K562 (cell line): Measurements from ENCODE around the gene KHSRP. TPM values are rescaled to one million over a fixed set of nuclear protein-coding genes. Genes with fewer than 3 reads are reported as not detected.

Experiments used
- ATF7 ChIP-seq: fragments of 450-650 bp; IDR thresholded peaks from 2 replicates; pipeline ENCODE4 v1.7.1; 2014; ENCODE audit warnings: mild to moderate bottlenecking, moderate library complexity
- ELF4 ChIP-seq: fragments of 450-650 bp; formaldehyde crosslinking; IDR thresholded peaks from 2 replicates; pipeline ENCODE4 v1.4.0; 2022; ENCODE audit warnings: missing genetic modification characterization
- FOXP1 ChIP-seq: sonication (generic); formaldehyde crosslinking; IDR thresholded peaks from 2 replicates; pipeline ENCODE4 v1.8.0; 2022; ENCODE audit warnings: mild to moderate bottlenecking, missing genetic modification reagents
- KAT7 ChIP-seq: sonication (generic); formaldehyde crosslinking; IDR thresholded peaks from 2 replicates; pipeline ENCODE4 v1.8.0; 2022; ENCODE audit warnings: missing genetic modification reagents, mild to moderate bottlenecking, borderline replicate concordance
- MYBL2 ChIP-seq, 2 experiments: fragments of 450-650 bp in 1 of 2; sonication (generic) in 1 of 2; formaldehyde crosslinking in 1 of 2; IDR thresholded peaks; 2 replicates each; pipeline versions ENCODE4 v1.6.1 to v1.8.1; 2017 to 2022; ENCODE audit warnings: borderline replicate concordance in 1 of 2, inconsistent platforms in 1 of 2, low read depth in 1 of 2, mild to moderate bottlenecking in 1 of 2, missing genetic modification reagents in 1 of 2, moderate library complexity in 1 of 2
- POLR3A ChIP-seq: IDR thresholded peaks from 2 replicates; pipeline ENCODE4 v1.6.1; 2011; ENCODE audit warnings: borderline replicate concordance, mild to moderate bottlenecking, moderate library complexity; ENCODE audit not compliant: insufficient read length, insufficient read depth; ENCODE audit errors: extremely low read depth
- RB1 ChIP-seq: fragments of 450-650 bp; IDR thresholded peaks from 2 replicates; pipeline ENCODE4 v1.6.1; 2017; ENCODE audit warnings: low read depth, mild to moderate bottlenecking
- ZSCAN32 ChIP-seq: fragments of 450-650 bp; formaldehyde crosslinking; IDR thresholded peaks from 2 replicates; pipeline ENCODE4 v1.4.0; 2020; ENCODE audit warnings: mild to moderate bottlenecking, moderate library complexity
- polyA plus RNA-seq, 8 experiments: library from polyadenylated mRNA; depleted of rRNA in 4 of 8; stranded (reverse) in 5 of 8; unstranded in 3 of 8; fragments of >200 nt; fragmentation: Nextera tagmentation in 2 of 8; fragmentation: Illumina TruSeq in 1 of 8; extraction: Ambion mirVana in 2 of 8; extraction: Trizol in 1 of 8; gene quantifications; 2 replicates each; pipeline versions ENCODE4 v1.2.1 to v1.2.3, GENCODE V29; 2011 to 2014; ENCODE audit warnings: inconsistent platforms in 1 of 8, missing spikeins in 1 of 8
- total RNA-seq, 7 experiments: library from RNA; depleted of rRNA in 6 of 7; stranded (reverse); fragments of >200 nt in 6 of 7; fragmentation: Illumina TruSeq in 2 of 7; extraction: Trizol in 2 of 7; gene quantifications; 2 replicates each; pipeline versions ENCODE4 v1.2.1 to v1.2.3, GENCODE V29; 2011 to 2021; ENCODE audit warnings: low replicate concordance in 1 of 7
- TF ChIP-seq, protein P1 (sequence below): fragments of 450-650 bp; IDR thresholded peaks from 2 replicates; pipeline ENCODE4 v1.6.1; 2018; ENCODE audit not compliant: partially characterized antibody
- TF ChIP-seq, protein P2 (sequence below), 2 experiments: IDR thresholded peaks in 1 of 2; conservative IDR thresholded peaks in 1 of 2; 2 replicates each; pipeline ENCODE4 v1.6.1; 2016; ENCODE audit warnings: low read depth in 2 of 2, mild to moderate bottlenecking in 1 of 2, missing compliant biosample characterization in 1 of 2, missing genetic modification characterization in 1 of 2, moderate library complexity in 1 of 2
- TF ChIP-seq, protein P3 (sequence below), 2 experiments: fragments of 450-650 bp in 1 of 2; sonication (generic) in 1 of 2; formaldehyde crosslinking in 1 of 2; IDR thresholded peaks in 1 of 2; conservative IDR thresholded peaks in 1 of 2; 2 replicates each; pipeline versions ENCODE4 v1.6.1 to v1.8.1; 2016 to 2023; ENCODE audit warnings: mild to moderate bottlenecking in 2 of 2, moderate library complexity in 2 of 2, inconsistent platforms in 1 of 2, missing genetic modification reagents in 1 of 2
- TF ChIP-seq, protein P4 (sequence below): sonication (generic); formaldehyde crosslinking; IDR thresholded peaks from 2 replicates; pipeline ENCODE4 v1.8.0; 2023; ENCODE audit warnings: missing genetic modification reagents, mild to moderate bottlenecking, borderline replicate concordance

KHSRP gene
- total and polyA plus RNA-seq, 9 of the 15 experiments (the other 6 are each of a cell fraction or from before 2014, with no cell fraction given): 4.2 to 564 (median 139) TPM

DNA sequence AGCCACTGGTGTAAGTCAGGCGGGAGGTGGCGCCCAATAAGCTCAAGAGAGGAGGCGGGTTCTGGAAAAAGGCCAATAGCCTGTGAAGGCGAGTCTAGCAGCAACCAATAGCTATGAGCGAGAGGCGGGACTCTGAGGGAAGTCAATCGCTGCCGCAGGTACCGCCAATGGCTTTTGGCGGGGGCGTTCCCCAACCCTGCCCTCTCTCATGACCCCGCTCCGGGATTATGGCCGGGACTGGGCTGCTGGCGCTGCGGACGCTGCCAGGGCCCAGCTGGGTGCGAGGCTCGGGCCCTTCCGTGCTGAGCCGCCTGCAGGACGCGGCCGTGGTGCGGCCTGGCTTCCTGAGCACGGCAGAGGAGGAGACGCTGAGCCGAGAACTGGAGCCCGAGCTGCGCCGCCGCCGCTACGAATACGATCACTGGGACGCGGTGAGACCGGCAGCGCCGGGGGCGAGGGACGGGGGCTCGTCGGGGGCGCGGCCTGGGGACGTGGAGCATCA lies 52.0 kb downstream of the KHSRP start, which contains the start of gene ALKBH7 (continued):
- TF ChIP-seq ELF4: no peak
- TF ChIP-seq, protein P1, sequence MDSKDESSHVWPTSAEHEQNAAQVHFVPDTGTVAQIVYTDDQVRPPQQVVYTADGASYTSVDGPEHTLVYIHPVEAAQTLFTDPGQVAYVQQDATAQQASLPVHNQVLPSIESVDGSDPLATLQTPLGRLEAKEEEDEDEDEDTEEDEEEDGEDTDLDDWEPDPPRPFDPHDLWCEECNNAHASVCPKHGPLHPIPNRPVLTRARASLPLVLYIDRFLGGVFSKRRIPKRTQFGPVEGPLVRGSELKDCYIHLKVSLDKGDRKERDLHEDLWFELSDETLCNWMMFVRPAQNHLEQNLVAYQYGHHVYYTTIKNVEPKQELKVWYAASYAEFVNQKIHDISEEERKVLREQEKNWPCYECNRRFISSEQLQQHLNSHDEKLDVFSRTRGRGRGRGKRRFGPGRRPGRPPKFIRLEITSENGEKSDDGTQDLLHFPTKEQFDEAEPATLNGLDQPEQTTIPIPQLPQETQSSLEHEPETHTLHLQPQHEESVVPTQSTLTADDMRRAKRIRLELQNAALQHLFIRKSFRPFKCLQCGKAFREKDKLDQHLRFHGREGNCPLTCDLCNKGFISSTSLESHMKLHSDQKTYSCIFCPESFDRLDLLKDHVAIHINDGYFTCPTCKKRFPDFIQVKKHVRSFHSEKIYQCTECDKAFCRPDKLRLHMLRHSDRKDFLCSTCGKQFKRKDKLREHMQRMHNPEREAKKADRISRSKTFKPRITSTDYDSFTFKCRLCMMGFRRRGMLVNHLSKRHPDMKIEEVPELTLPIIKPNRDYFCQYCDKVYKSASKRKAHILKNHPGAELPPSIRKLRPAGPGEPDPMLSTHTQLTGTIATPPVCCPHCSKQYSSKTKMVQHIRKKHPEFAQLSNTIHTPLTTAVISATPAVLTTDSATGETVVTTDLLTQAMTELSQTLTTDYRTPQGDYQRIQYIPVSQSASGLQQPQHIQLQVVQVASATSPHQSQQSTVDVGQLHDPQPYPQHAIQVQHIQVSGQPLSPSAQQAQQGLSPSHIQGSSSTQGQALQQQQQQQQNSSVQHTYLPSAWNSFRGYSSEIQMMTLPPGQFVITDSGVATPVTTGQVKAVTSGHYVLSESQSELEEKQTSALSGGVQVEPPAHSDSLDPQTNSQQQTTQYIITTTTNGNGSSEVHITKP: no peak
- TF ChIP-seq, protein P2, sequence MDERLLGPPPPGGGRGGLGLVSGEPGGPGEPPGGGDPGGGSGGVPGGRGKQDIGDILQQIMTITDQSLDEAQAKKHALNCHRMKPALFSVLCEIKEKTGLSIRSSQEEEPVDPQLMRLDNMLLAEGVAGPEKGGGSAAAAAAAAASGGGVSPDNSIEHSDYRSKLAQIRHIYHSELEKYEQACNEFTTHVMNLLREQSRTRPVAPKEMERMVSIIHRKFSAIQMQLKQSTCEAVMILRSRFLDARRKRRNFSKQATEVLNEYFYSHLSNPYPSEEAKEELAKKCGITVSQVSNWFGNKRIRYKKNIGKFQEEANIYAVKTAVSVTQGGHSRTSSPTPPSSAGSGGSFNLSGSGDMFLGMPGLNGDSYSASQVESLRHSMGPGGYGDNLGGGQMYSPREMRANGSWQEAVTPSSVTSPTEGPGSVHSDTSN (CRISPR knock-in tag; IDR thresholded peaks at IDR 0.05; ENCODE audit: low read depth): no peak
- TF ChIP-seq, protein P2 (tag; conservative IDR thresholded peaks at IDR 0.05; ENCODE audit: low read depth): no peak; the same call in 1 of the 2 replicates
- TF ChIP-seq, protein P3, sequence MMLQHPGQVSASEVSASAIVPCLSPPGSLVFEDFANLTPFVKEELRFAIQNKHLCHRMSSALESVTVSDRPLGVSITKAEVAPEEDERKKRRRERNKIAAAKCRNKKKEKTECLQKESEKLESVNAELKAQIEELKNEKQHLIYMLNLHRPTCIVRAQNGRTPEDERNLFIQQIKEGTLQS (IDR thresholded peaks at IDR 0.05): no peak
- TF ChIP-seq, protein P3 (CRISPR knock-in tag; conservative IDR thresholded peaks at IDR 0.05): peak; percentile 84; the same call in 1 of the 2 replicates
- TF ChIP-seq POLR3A: no peak
- TF ChIP-seq KAT7 (CRISPR knock-in tag): no peak; the same call in 1 of the 2 replicates
- TF ChIP-seq, protein P4, sequence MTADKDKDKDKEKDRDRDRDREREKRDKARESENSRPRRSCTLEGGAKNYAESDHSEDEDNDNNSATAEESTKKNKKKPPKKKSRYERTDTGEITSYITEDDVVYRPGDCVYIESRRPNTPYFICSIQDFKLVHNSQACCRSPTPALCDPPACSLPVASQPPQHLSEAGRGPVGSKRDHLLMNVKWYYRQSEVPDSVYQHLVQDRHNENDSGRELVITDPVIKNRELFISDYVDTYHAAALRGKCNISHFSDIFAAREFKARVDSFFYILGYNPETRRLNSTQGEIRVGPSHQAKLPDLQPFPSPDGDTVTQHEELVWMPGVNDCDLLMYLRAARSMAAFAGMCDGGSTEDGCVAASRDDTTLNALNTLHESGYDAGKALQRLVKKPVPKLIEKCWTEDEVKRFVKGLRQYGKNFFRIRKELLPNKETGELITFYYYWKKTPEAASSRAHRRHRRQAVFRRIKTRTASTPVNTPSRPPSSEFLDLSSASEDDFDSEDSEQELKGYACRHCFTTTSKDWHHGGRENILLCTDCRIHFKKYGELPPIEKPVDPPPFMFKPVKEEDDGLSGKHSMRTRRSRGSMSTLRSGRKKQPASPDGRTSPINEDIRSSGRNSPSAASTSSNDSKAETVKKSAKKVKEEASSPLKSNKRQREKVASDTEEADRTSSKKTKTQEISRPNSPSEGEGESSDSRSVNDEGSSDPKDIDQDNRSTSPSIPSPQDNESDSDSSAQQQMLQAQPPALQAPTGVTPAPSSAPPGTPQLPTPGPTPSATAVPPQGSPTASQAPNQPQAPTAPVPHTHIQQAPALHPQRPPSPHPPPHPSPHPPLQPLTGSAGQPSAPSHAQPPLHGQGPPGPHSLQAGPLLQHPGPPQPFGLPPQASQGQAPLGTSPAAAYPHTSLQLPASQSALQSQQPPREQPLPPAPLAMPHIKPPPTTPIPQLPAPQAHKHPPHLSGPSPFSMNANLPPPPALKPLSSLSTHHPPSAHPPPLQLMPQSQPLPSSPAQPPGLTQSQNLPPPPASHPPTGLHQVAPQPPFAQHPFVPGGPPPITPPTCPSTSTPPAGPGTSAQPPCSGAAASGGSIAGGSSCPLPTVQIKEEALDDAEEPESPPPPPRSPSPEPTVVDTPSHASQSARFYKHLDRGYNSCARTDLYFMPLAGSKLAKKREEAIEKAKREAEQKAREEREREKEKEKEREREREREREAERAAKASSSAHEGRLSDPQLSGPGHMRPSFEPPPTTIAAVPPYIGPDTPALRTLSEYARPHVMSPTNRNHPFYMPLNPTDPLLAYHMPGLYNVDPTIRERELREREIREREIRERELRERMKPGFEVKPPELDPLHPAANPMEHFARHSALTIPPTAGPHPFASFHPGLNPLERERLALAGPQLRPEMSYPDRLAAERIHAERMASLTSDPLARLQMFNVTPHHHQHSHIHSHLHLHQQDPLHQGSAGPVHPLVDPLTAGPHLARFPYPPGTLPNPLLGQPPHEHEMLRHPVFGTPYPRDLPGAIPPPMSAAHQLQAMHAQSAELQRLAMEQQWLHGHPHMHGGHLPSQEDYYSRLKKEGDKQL (CRISPR knock-in tag): no peak
- TF ChIP-seq RB1: peak; percentile 85
- peak; percentile 81; the same call in 1 of the 2 replicates for TF ChIP-seq ATF7
- no peak for TF ChIP-seq FOXP1
- no peak for TF ChIP-seq ZSCAN32 (CRISPR knock-in tag)
- TF ChIP-seq MYBL2 (IDR thresholded peaks at IDR 0.05; ENCODE audit: low read depth): no peak
- no peak for TF ChIP-seq MYBL2 (CRISPR knock-in tag; IDR thresholded peaks at IDR 0.05; ENCODE audit: borderline replicate concordance)
